GM12875 (cell line): ENCODE results near the gene HES2.

Source experiments
- H3K4me3 ChIP-seq: one replicate; pipeline ENCODE4 v1.5.1; 2011; ENCODE audit warnings: low read depth, low read length, control low read depth
- TF ChIP-seq, protein P1 (sequence below): IDR thresholded peaks from 2 replicates; pipeline ENCODE4 v1.5.1; 2011; ENCODE audit warnings: low read depth, mild to moderate bottlenecking, control low read depth, inconsistent platforms, low read length, moderate library complexity, borderline replicate concordance; ENCODE audit not compliant: insufficient read depth

The HES2 gene

DNA sequence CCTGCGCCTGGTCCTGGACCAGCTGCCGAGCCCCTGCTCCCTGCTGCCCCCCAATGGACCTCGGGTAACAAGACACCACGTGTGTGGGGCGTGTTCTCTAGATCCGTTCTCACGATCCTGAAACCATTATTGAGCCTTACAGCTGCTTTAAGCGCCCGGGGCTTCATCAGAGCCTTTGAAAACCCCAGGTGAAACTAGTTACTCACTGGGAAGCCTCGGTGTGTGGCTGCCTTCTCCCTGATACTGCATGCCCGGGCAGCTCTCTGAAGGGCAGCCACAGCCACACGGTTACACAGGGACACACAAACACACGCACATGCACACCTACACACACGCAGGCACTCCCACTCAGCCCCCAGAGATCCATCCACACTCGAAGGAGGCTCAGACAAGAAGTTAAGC, 5.3 kb downstream of the HES2 start:
- TF ChIP-seq, protein P1, sequence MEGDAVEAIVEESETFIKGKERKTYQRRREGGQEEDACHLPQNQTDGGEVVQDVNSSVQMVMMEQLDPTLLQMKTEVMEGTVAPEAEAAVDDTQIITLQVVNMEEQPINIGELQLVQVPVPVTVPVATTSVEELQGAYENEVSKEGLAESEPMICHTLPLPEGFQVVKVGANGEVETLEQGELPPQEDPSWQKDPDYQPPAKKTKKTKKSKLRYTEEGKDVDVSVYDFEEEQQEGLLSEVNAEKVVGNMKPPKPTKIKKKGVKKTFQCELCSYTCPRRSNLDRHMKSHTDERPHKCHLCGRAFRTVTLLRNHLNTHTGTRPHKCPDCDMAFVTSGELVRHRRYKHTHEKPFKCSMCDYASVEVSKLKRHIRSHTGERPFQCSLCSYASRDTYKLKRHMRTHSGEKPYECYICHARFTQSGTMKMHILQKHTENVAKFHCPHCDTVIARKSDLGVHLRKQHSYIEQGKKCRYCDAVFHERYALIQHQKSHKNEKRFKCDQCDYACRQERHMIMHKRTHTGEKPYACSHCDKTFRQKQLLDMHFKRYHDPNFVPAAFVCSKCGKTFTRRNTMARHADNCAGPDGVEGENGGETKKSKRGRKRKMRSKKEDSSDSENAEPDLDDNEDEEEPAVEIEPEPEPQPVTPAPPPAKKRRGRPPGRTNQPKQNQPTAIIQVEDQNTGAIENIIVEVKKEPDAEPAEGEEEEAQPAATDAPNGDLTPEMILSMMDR = peak; percentile 76
- no peak overlapping the region for H3K4me3 ChIP-seq

DNA sequence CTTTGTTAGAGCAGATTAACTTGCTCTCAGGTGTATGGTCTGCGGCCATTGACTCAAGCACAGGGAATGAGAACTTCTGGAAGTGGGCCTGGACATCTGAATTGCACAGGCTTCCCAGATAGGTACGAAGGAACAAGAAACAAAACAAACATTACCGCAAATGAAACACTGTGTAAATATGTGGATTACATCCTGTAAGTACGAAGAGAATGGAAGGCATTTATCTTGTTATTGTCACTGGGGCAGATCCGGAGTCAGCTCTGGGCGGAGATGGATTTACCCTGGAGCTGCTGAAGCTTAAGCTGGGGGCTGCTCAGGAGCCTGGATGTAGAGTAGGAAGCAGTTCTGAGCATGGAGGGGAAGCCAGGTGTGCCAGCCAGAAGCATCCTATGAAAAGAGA, 6.8 kb downstream of the HES2 start:
- no peak overlapping the region for H3K4me3 ChIP-seq
- TF ChIP-seq, protein P1 = no peak

DNA sequence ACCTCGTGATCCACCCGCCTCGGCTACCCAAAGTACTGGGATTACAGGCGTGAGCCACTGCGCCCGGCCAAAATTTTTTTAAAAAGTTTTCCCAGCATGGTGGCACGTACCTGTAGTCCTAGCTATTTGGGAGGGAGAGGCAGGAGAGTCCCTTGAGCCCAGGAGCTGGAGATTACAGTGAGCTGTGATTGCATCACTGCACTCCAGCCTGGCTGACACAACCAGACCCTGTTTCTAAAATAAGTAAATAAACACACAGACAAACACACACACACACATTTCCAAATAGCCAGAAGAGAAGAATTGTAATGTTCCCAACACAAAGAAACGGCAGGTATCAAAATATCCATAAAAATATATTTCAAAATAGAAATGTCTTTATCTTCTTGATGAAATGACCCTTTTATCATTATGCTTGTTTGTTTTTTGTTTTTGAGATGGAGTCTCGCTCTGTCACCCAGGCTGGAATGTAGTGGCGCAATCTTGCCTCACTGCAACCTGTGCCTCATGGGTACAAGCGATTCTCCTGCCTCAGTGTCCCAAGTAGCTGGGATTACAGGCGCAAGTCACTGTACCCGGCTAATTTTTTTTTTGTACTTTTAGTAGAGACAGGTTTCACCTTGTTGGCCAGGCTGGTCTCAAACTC, 9.3 kb downstream of the HES2 start:
- H3K4me3 ChIP-seq = no peak overlapping the region
- TF ChIP-seq, protein P1 = no peak

DNA sequence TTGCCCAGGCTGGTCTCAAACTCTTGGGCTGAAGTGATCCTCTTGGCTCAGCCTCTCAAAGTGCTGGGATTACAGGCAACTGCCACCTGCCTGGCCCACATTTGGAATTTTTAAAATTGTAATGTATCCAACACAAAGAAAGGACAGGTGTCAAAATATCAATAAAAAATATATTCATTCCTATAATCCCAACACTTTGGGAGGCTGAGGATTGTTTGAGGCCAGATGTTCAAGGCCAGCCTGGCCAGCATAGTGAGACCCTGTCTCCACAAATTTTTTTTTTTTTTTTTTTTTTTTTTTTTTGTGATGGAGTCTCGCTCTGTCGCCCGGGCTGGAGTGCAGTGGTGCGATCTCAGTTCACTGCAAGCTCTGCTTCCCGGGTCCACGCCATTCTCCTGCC, 10.0 kb downstream of the HES2 start:
- TF ChIP-seq, protein P1 = no peak

DNA sequence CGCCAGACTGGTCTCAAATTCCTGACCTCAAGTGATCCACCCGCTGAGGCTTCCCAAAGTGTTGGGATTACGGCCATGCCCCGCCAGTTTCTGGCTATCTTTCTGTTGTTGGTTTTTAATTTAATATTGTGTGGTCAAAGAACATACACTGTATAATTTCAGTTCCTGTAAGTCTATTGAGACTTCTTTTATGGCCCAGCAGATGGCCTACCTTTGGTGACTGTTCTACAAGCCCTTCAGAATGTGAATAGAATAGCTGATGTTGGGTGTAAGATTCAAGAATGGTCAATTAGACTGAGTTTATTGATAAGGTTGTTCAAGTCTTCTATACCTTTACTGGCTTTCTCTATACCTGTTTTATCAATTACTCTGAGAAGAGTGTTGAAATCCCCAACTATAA, 10.7 kb downstream of the HES2 start:
- no peak overlapping the region for H3K4me3 ChIP-seq
- TF ChIP-seq, protein P1 = no peak

More for the DNA sequence above, 10.0 kb downstream of the HES2 start:
- H3K4me3 ChIP-seq = no peak overlapping the region

DNA sequence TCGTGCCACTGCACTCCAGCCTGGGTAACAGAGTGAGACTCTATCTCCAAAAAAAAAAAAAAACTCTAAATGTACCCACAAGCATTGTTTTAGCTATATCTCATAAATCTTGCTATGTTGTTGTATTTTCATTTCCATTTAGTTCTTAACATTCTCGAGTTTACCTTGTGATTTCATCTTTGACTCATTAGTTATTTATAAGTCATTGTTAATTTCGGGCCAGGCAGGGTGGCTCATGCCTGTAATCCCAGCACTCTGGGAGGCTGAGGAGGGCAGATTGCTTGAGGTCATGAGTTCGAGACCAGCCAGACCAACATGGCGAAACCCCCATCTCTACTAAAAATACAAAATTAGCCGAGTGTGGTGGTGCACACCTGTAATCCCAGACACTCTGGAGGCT, 11.7 kb downstream of the HES2 start:
- TF ChIP-seq, protein P1 = no peak
- no peak overlapping the region for H3K4me3 ChIP-seq

DNA sequence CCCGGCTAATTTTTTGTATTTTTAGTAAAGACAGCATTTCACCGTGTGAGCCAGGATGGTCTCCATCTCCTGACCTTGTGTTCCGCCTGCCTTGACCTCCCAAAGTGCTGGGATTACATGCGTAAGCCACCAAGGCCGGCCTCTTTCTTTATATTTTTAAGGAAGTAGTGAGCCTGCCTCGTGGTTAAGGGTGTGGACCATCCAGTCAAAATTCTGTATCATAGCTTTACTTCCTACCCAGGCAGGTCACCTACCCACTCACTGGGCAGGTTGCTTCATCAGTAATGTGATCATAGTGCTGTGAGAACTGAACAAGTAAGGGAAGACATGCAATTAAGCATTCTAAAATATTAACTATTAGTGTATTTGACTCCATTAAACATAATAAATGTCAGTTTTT, 18.0 kb downstream of the HES2 start:
- H3K4me3 ChIP-seq = no peak overlapping the region
- TF ChIP-seq, protein P1 = no peak
